SJSA1 (cell line): ENCODE data around the gene SARNP. TPM values are rescaled to one million over a fixed set of nuclear protein-coding genes. Genes with fewer than 3 reads are reported as not detected.
A peak's percentile ranks its signal among the peaks of the same experiment; 100 is the strongest.

ENCODE experiments used
- DNase-seq, 2 experiments: peaks; one replicate each; pipeline ENCODE4 v3.0.0-alpha.2; 2015 to 2020; ENCODE audit warnings: low spot score in 2 of 2, low read depth in 1 of 2
- H3K27ac ChIP-seq: fragments of 250-450 bp; sonication (Bioruptor Pico); 2 replicates; pipeline ENCODE4 v1.5.1; 2020; ENCODE audit warnings: mild to moderate bottlenecking, moderate library complexity
- H3K27me3 ChIP-seq: fragments of 250-450 bp; sonication (Bioruptor Pico); replicated peaks from 2 replicates; pipeline ENCODE4 v1.5.1; 2020; ENCODE audit warnings: mild to moderate bottlenecking, moderate library complexity
- H3K36me3 ChIP-seq: fragments of 250-450 bp; sonication (Bioruptor Pico); 2 replicates; pipeline ENCODE4 v1.5.1; 2020; ENCODE audit warnings: mild to moderate bottlenecking
- H3K4me1 ChIP-seq: fragments of 250-450 bp; sonication (Bioruptor Pico); replicated peaks from 2 replicates; pipeline ENCODE4 v1.6.1; 2021; ENCODE audit warnings: mild to moderate bottlenecking
- H3K4me3 ChIP-seq: fragments of 250-450 bp; sonication (Bioruptor Pico); 2 replicates; pipeline ENCODE4 v1.5.1; 2020; ENCODE audit warnings: mild to moderate bottlenecking
- H3K9me3 ChIP-seq: fragments of 250-450 bp; sonication (Bioruptor Pico); replicated peaks from 2 replicates; pipeline ENCODE4 v1.5.1; 2020; ENCODE audit warnings: mild to moderate bottlenecking
- total RNA-seq: library from RNA; depleted of rRNA; stranded (reverse); fragments of >200 nt; shearing (Covaris generic); gene quantifications from 2 replicates; pipeline ENCODE4 v1.2.3, GENCODE V29; 2014

The SARNP gene
- total RNA-seq, 1 experiment from 2014 or later, result 124 TPM

GRCh38 chr12:55717011-55718007 is 100.2 kb downstream of the SARNP start:
- H3K27me3 ChIP-seq, result no peaks in the 10 kb centered on the region
- peak overlapping the region; percentile 60 for H3K4me3 ChIP-seq
- DNase-seq, result no peak
- H3K27ac ChIP-seq, result no peak overlapping the region
- peaks cover 42% of the 10 kb centered on the region for H3K4me1 ChIP-seq
- peaks cover 8% of the 10 kb centered on the region; the same call in 1 of the 2 replicates for H3K36me3 ChIP-seq
- no peaks in the 10 kb centered on the region for H3K9me3 ChIP-seq

DNA sequence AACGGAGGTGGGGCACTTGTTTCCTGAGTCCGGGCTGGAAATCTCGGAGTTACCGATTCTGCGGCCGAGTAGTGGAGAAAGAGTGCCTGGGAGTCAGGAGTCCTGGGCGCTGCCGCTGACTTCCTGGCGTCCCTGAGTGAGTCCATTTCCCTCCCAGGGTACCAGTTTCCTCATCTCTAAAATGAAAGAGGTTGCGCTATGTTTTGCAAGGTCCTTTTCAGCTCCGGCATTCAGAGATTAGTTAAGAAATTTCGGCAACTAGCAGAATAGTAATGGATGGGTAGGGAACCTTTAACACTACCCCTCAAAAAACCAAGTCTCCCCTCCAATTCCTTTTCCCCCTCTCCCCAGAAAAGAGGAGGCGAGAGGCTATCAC is 101.0 kb downstream of the SARNP start:
- Histone ChIP-seq H3K4me3 (peak overlapping the region; percentile 60), H3K27ac (peak overlapping the region; percentile 72; the same call in 1 of the 2 replicates), H3K36me3 (peaks cover 4% of the 10 kb centered on the region; the same call in 1 of the 2 replicates), H3K9me3 (no peaks in the 10 kb centered on the region), H3K4me1 (peaks cover 38% of the 10 kb centered on the region), H3K27me3 (peaks cover 3% of the 10 kb centered on the region; the same call in 1 of the 2 replicates)
- no peak for DNase-seq

GRCh38 chr12:55715833-55716581 is 101.5 kb downstream of the SARNP start, which contains the start of gene BLOC1S1:
Gene BLOC1S1 (plus strand): TSS chr12:55716046. CDS start chr12:55716052, 6 bp downstream.
- peak; percentile 90 to 93 for DNase-seq
- peak within 1 kb of the TSS; percentile 60 for H3K4me3 ChIP-seq
- H3K36me3 ChIP-seq, result peaks cover 4% of the 10 kb centered on the region; the same call in 1 of the 2 replicates
- peaks cover 6% of the 10 kb centered on the region; the same call in 1 of the 2 replicates for H3K27me3 ChIP-seq
- H3K27ac ChIP-seq, result peak within 1 kb of the TSS; percentile 72
- H3K9me3 ChIP-seq, result no peaks in the 10 kb centered on the region
- peaks cover 32% of the 10 kb centered on the region for H3K4me1 ChIP-seq

- H3K27ac ChIP-seq, result peak overlapping the region; percentile 72; the same call in 1 of the 2 replicates
- H3K4me1 ChIP-seq, result peaks cover 26% of the 10 kb centered on the region
- peak overlapping the region; percentile 60 for H3K4me3 ChIP-seq
- peaks cover 1% of the 10 kb centered on the region; the same call in 1 of the 2 replicates for H3K36me3 ChIP-seq
- no peaks in the 10 kb centered on the region for H3K9me3 ChIP-seq
- DNase-seq, result no peak
- H3K27me3 ChIP-seq, result peaks cover 6% of the 10 kb centered on the region; the same call in 1 of the 2 replicates
Observed at GRCh38 chr12:55715169-55715764, 102.3 kb downstream of the SARNP start.

DNA sequence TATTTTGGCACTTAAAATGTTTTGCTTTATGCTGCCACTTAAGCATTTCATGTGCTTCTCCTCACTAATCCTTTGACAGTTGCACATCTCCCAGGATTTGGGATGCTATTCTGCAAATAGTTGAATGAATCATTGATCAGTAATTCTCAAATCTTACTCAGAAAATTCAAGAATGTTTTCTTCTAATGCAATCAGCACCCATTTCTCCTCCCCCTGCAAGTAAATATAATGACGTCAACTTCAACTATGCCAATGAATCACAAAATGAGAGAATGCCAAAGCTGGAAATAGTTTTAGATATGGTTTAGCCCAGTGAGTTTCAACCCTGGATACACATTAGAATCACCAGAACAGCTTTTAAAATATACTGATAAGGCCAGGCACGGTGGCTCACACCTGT is 103.8 kb downstream of the SARNP start:
- no peaks in the 10 kb centered on the region for H3K9me3 ChIP-seq
- H3K27me3 ChIP-seq, result peaks cover 14% of the 10 kb centered on the region
- H3K27ac ChIP-seq, result no peak overlapping the region
- no peak overlapping the region for H3K4me3 ChIP-seq
- peaks cover 26% of the 10 kb centered on the region for H3K4me1 ChIP-seq
- no peak for DNase-seq
- H3K36me3 ChIP-seq, result no peaks in the 10 kb centered on the region

GRCh38 chr12:55712700-55713415 is 104.7 kb downstream of the SARNP start:
- Histone ChIP-seq H3K27me3 (peaks cover 18% of the 10 kb centered on the region), H3K9me3 (no peaks in the 10 kb centered on the region), H3K27ac (no peak overlapping the region), H3K36me3 (no peaks in the 10 kb centered on the region), H3K4me1 (peaks cover 20% of the 10 kb centered on the region), H3K4me3 (no peak overlapping the region)
- no peak for DNase-seq

GRCh38 chr12:55711786-55712553 is 105.6 kb downstream of the SARNP start:
- Histone ChIP-seq H3K27me3 (peaks cover 24% of the 10 kb centered on the region), H3K4me3 (no peak overlapping the region), H3K27ac (no peak overlapping the region), H3K9me3 (no peaks in the 10 kb centered on the region), H3K4me1 (peaks cover 11% of the 10 kb centered on the region), H3K36me3 (no peaks in the 10 kb centered on the region)
- no peak for DNase-seq

DNA sequence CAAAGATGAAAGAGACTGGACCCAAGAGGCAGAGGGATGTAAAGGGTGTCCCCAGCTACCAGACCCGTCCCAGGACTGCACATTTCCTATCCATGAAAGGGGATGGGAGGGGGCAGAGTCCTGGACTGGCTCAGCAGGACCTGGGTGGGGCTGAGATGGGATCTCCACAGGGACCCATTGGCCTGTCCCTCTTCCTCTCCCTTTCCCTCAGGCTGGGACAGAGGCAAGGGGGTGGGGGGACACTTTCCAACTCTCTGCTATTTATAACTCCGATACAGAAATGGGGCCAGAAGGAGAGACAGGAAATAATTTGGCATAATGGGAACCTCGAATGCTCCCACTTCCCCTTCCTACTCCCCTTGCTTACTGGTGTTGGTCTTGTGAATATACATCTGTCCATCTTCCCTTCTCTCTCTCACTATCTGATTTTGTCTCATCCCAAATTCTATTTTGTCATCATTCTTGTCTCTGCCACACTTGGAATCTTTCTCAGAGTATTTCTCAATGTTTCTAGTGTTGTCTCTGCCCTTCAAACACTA is 108.8 kb downstream of the SARNP start:
- no peak for DNase-seq
- no peaks in the 10 kb centered on the region for H3K9me3 ChIP-seq
- H3K27ac ChIP-seq, result no peak overlapping the region
- no peaks in the 10 kb centered on the region; the same call in 1 of the 2 replicates for H3K4me1 ChIP-seq
- H3K36me3 ChIP-seq, result no peaks in the 10 kb centered on the region
- peaks cover 33% of the 10 kb centered on the region for H3K27me3 ChIP-seq
- H3K4me3 ChIP-seq, result no peak overlapping the region

DNA sequence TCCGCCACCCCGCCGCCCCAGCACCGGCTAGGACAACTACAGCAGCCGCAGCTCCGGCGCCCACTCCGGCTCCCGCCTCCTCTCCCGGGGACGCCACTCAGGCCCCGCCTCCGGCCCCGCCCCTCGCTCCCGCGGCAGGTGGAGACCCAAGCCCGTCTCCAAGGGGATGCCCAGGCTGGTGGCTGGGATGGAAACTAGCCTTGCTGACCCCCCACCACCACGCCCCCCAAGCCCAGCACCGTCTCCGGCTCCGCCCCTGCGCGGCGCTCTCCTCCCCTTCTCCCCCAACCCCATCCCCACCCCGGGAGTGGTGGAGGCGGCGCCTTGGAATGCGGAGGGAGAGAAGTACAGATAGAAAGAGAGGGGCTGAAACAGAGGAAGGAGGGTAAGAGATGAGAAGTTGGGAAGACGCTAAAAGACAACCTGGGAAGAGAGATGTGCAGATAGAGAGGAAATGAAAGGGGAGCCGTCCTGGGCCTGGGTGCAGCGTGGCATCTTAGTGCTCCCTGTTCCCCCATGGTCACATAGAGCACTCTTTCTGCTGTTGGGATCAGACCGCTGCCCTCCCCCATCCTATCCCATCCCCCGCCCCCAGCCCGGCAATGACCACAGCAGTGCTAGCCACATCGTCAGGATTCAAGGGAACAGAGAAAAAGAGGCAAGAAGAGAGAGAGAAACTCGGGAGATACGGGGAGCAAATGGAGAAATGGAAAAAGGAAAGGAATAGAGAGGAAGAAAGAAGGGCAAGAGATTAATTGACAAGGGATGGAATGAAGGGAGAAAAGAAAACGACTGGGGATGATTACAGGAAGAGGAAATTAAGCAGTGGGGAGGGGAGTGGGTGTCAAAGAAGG is 109.5 kb downstream of the SARNP start, which contains the start of gene ITGA7:
Gene ITGA7, minus strand, starts transcription at position 64 of the 854 bp plus-strand sequence. CDS start 222 bp downstream, outside the sequence.
- Histone ChIP-seq H3K36me3 (no peaks in the 10 kb centered on the region), H3K9me3 (no peaks in the 10 kb centered on the region), H3K27me3 (peaks cover 33% of the 10 kb centered on the region), H3K27ac (no peak within 1 kb of the TSS), H3K4me3 (no peak within 1 kb of the TSS; the same call in 1 of the 2 replicates), H3K4me1 (no peaks in the 10 kb centered on the region; the same call in 1 of the 2 replicates)
- DNase-seq, result no peak
